HG03103 (cell line): ENCODE data around the gene RPN2.

Experiments
- ATAC-seq: cut with Tn5 transposase; IDR thresholded peaks from one replicate; pipeline ENCODE4 v1.9.1; 2021; ENCODE audit warnings: low read depth; ENCODE audit not compliant: unreplicated experiment

RPN2 gene

DNA sequence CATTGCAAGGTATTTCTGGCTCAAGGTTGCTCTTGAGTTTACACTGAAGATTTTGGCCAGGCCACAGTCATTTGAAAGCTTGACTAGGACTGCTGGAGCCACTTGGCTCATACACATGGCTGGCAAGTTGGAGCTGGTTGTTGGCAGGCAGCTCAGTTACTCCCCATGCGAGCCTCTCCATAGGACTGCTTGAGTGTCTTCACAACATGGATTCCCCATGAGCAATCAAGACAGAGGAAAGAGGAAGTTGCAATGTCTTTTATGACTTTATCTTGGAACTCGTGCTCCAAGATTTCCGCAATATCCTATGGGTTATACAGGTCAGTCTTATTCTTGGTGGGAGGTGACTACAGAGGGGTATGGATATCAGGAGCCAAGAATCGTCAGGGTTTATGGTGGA, 109.0 kb downstream of the RPN2 start:
- ATAC-seq = no peak

DNA sequence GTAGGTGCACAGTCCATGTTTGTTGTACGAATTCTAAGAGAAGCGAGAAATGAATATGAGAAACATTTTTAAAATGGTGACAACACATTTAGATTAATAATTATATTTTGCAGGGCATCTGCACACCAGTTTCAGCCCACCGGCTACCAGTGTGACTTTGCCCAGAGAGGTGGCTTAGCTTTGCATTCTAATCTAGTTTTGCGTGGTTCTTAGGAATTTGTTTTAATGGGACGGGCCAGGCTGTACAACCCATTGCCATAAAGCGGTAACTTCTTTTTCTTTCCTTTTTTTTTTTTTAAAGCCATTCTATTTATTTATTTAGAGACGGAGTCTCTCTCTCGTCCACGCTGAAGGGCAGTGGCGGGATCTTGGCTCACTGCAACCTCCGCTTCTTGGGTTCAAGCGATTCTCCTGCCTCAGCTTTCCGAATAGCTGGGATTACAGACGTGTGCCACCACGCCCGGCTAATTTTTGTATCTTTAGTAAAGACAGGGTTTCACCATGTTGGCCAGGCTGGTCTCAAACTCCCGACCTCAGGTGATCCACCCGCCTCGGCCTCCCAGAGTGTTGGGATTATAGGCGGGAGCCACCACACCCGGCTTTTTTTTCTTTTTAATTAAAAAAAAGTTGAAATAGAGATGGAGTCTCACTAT, 111.2 kb downstream of the RPN2 start:
- ATAC-seq = no peak
